ENCODE results near the gene GRK3.

GRK3 gene

DNA sequence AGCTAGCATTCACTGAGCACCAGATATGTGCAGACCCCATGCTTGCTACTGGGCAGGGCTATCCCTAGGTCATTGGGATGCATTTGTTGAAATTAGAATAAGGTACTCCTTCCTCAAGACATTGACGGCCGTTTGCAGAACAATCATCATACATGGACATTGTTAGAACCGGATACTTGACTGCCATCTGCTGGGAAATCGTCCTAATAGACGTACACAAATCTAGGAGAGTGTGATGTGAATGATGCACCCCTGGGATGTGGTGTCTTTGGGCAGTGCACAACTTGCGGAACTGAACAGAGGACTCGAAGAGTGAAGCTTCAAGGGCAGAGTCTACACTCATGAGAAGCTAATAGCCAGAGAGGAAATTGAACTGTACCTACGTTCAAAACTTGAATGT lies 213.4 kb downstream of the GRK3 start:
- Histone ChIP-seq H3K4me1 (ENCODE audit: control insufficient read depth, insufficient read depth, low read length) (no peaks in the 10 kb centered on the region), H3K9me3 (ENCODE audit: control insufficient read depth, insufficient read depth, low read length) (no peaks in the 10 kb centered on the region), H3K9ac (ENCODE audit: low read depth, low read length) (no peak overlapping the region)

More for the DNA sequence above, 213.4 kb downstream of the GRK3 start:
- H3K27me3 ChIP-seq (ENCODE audit: control insufficient read depth, insufficient read depth, low read length): no peaks in the 10 kb centered on the region
- no peak overlapping the region for H3K4me3 ChIP-seq (ENCODE audit: low read depth, low read length)
- no peaks in the 10 kb centered on the region for H3K36me3 ChIP-seq (ENCODE audit: control insufficient read depth, insufficient read depth, low read length)

Measured in iPS-15b (cell line).